ENCODE results near the gene MIA. TPM values are rescaled to one million over a fixed set of nuclear protein-coding genes. Genes with fewer than 3 reads are reported as not detected.

MIA gene
- total RNA-seq, result 10 to 100 TPM in 1 of 2 donors, 1 to 10 TPM in 1; 7.3 to 15.5 TPM

DNA sequence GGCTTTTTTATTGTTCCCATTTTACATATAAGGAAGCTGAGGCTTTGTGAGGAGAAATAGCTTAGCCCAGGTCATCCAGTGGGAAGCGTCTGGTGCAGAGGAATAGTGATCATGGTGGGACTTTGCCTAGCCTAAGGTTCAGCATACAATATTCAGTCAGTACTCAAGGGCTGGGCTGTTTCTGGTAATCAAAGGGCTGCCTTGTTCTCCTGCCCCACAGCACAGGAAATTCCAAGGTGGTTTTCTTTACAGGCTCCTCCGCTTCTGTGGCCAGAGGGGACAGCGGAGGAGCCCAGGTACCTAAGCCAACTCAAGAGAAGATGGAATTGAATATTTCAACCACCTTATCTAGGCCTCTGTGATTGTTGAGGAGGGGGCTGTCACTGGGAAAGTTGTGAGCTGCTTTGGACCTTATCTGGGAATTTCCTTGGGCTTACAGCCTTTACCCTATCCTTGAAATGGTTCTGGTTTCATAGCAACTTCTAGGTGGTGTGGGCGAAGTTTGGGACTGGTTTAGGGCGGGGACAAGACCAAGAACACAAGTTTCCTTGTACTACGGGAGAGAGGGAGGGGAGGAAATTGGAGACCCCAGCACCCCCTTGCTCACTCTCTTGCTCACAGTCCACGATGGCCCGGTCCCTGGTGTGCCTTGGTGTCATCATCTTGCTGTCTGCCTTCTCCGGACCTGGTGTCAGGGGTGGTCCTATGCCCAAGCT lies at the start of gene MIA:
Gene MIA (plus strand): TSS at position 606 of the 716 bp plus-strand sequence. CDS start 22 bp downstream, at position 628.

DNA sequence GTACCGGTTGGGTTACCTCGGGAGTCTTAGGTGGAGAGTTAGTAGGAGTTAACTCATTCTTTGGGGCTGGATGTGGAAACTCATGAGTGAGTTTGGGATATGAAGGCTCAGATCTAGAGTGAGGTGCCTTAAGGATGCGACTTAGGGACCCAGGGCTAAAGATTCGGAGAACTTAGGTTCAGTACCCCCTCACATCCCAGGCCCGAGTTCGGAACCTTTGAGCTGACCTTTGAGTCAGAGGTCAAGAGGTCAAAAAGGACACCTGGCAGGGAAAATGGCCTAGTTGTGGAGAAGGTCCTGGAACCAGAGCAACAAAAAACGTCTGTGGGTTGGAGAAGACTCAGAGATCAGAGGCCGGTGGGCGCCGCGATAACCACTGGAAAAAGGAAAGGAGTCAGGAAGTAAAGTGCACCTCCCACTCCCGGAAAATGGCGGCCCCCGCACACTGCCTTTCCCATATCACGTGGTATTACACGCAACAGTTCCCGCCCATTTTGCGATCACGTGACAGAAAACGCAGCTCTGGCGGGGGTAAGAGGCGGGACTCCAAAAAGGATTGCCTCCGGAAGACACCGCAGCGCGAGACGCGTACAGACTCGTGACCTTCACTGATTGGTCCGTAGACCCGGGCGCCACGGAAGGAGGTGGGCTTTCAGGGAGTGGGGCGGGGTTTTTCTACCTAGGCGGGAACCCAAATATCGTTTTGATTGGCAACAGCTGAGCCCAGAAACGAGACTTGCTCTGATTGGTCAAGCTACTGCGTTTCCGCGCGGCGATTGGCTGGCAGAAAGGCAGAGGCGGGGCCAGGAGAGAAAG lies 25.1 kb upstream of the MIA start, which contains the start of gene ACTMAP:
Gene ACTMAP (minus strand): TSS at position 420 of the 816 bp plus-strand sequence. CDS start 674 bp downstream, outside the sequence.

GRCh38 chr19:40750874-40751537 lies 24.3 kb upstream of the MIA start, which contains the start of gene SNRPA:
Gene SNRPA (plus strand): TSS chr19:40751203. CDS start chr19:40751409, 206 bp downstream.

DNA sequence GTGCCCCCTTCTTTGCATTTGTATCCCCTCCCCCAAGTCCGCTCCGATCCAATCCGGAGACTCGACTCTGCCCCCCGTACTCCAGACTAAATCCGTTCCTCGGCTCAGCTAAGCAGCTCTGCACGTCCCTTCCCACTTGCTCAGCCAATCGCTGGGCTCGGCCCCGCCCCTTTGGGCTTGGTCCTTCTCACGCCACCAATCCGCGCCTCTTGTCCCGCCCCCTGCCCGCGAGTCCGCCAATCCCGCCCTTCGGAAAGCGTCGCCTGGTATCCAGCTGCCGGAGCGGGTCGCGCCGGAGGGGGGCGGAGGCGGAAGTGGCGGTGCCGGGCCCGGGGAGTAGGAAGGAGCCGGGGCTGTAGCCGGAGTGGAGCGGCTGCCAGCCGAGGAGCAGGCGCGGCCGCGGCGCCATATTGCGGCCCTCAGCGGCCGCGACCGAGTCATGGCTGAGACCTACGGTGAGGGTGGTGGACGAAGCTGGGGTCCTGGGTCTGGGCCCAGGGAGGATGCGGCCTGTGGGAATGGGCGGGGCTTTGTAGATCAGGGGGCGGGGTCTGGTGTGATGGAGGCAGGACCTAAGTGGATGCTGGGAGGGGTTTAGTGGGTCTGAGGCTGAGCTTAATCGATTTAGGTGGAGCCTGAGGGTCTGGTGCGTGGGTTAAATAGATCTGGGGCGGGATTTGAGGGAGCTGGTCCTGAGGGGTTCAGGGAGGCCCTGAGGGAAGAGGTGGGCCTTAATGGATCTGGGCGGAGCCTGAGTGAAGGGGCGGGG lies 2.8 kb downstream of the MIA start, which contains the start of gene RAB4B:
Gene RAB4B (plus strand): TSS at position 311 of the 769 bp plus-strand sequence. CDS start 129 bp downstream, at position 440.

DNA sequence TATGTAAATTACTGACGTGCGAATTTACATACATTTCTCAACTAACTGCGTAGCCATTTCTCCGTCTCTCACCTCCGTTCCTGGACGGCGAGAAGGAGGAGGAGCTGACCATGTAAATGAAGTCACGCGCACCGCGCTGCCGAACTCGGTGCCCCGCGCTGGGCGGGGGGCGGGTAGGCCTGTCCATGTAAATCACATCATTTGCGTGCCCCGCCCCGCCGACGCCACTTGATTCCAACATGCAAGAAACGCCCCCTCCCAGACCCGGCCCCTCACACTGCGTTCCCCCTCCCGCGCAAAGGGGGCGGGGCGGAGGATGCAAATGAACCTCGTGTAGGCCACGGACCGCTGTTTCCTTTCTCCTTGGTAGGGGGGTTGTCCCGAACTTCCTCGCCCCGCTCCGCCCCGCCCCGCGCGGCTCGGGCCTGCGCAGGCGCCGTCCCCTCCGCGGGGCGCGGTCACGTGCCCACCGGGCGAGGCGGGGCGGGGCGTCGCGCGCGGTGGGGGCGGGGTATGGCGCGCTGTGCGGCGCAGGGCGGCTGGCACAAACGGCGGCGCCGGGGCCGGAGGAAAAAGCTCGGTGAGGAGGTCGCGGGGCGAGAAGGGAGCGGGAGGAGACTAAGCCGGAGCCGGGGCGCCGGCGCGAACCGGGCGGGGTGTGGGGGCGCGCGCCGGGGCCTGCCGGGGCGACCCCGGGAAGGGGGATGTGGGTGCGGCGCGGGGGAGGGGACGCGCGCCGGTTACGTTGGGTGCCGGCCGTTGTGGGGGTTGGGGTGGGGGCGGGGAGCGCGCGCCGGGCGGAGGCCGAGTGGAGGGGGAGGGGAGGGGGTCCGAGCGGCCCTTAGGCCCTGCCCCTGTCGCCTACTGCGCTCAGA lies 23.6 kb downstream of the MIA start, which contains the start of gene EGLN2:
Gene EGLN2 (plus strand): TSS at position 509 of the 875 bp plus-strand sequence. CDS start 1,382 bp downstream, outside the sequence.

Other genes with a start within 250 kb of the MIA start
- gene SHKBP1, start 198.6 kb upstream of the MIA start, total RNA-seq, result 10 to 100 TPM; 20.0 to 30.6 TPM
- 10 to 100 TPM; 15.5 to 17.3 TPM for gene LTBP4, start 174.2 kb upstream of the MIA start, total RNA-seq
- gene NUMBL, start 84.9 kb upstream of the MIA start, total RNA-seq, result 10 to 100 TPM in 1 of 2 donors, 1 to 10 TPM in 1; 9.0 to 17.6 TPM
- gene COQ8B, start 58.6 kb upstream of the MIA start, total RNA-seq, result 10 to 100 TPM; 55.4 to 57.9 TPM
- gene ITPKC, start 58.4 kb upstream of the MIA start, total RNA-seq, result 10 to 100 TPM in 1 of 2 donors, 1 to 10 TPM in 1; 9.3 to 15.8 TPM
- 1 to 10 TPM; 1.0 to 1.7 TPM for gene ACTMAP, start 25.0 kb upstream of the MIA start, total RNA-seq
- gene SNRPA, start 24.3 kb upstream of the MIA start, total RNA-seq, result 10 to 100 TPM; 23.1 to 51.3 TPM
- gene RAB4B, start 2.7 kb downstream of the MIA start, total RNA-seq, result 10 to 100 TPM; 15.5 to 24.3 TPM
- 10 to 100 TPM; 80.2 to 85.9 TPM for gene EGLN2, start 23.7 kb downstream of the MIA start, total RNA-seq
- gene CYP2A6, start 74.9 kb downstream of the MIA start, total RNA-seq, result not detected
- gene CYP2A7, start 106.7 kb downstream of the MIA start, total RNA-seq, result not detected
- not detected for gene CYP2B6, start 215.8 kb downstream of the MIA start, total RNA-seq